ENCODE measurements around the gene FABP2. TPM values are rescaled to one million over a fixed set of nuclear protein-coding genes. Genes with fewer than 3 reads are reported as not detected.

FABP2 gene
- total and polyA plus RNA-seq, 4 donors = 0.79 TPM; not detected in 3

GRCh38 chr4:119328695-119329094 is 6.8 kb upstream of the FABP2 start:
- no peak for DNase-seq (ENCODE audit: low spot score)
- H3K4me3 ChIP-seq (ENCODE audit: low read depth in 1 of 3, low read length in 3 of 3) = no peak overlapping the region
- no peaks in the 10 kb centered on the region for H3K27me3 ChIP-seq (ENCODE audit: control insufficient read depth in 4 of 4, insufficient read depth in 4 of 4, low read length in 3 of 4)
- H3K9me3 ChIP-seq (ENCODE audit: control insufficient read depth in 4 of 4, low read length in 3 of 4) = no peaks in the 10 kb centered on the region
- TF ChIP-seq YY1 (IDR thresholded peaks at IDR 0.05) (no peak), SP1 (IDR thresholded peaks at IDR 0.05) (no peak), TAF1 (conservative IDR thresholded peaks at IDR 0.05) (no peak), NR2F2 (IDR thresholded peaks at IDR 0.05) (no peak), JUND (IDR thresholded peaks at IDR 0.05) (no peak), HNF4G (IDR thresholded peaks at IDR 0.05) (no peak), ATF3 (IDR thresholded peaks at IDR 0.05) (no peak), CTCF (IDR thresholded peaks at IDR 0.05; ENCODE audit: low read depth, low read length, missing input control) (no peak), FOXA1 (IDR thresholded peaks at IDR 0.05) (no peak), ZBTB33 (IDR thresholded peaks at IDR 0.05) (no peak), EGR1 (IDR thresholded peaks at IDR 0.05; ENCODE audit: low read depth in 2 of 2) (no peak), GABPA (IDR thresholded peaks at IDR 0.05 in 1 of 2, conservative IDR thresholded peaks at IDR 0.05 in 1 of 2) (no peak), RXRA (IDR thresholded peaks at IDR 0.05) (no peak), REST (IDR thresholded peaks at IDR 0.05) (no peak)
- no peak overlapping the region for H3K9ac ChIP-seq (ENCODE audit: low read depth in 1 of 2, low read length in 2 of 2)
- H3K4me1 ChIP-seq (ENCODE audit: control insufficient read depth in 4 of 4, insufficient read depth in 4 of 4, low read length in 3 of 4) = no peaks in the 10 kb centered on the region
- WGBS = 82% methylated on average over 2 of the region's 2 CpGs
- H3K36me3 ChIP-seq (ENCODE audit: control insufficient read depth in 4 of 4, insufficient read depth in 3 of 4, low read depth in 1 of 4, low read length in 3 of 4) = no peaks in the 10 kb centered on the region
- no peak overlapping the region for H3K27ac ChIP-seq (ENCODE audit: low read depth in 1 of 2, low read length in 2 of 2)

GRCh38 chr4:119317990-119318389 is 3.9 kb downstream of the FABP2 start:
- H3K27me3 ChIP-seq (ENCODE audit: control insufficient read depth in 4 of 4, insufficient read depth in 4 of 4, low read length in 3 of 4) = no peaks in the 10 kb centered on the region
- no peaks in the 10 kb centered on the region for H3K4me1 ChIP-seq (ENCODE audit: control insufficient read depth in 4 of 4, insufficient read depth in 4 of 4, low read length in 3 of 4)
- H3K9ac ChIP-seq (ENCODE audit: low read depth in 1 of 2, low read length in 2 of 2) = no peak overlapping the region
- no peaks in the 10 kb centered on the region for H3K36me3 ChIP-seq (ENCODE audit: control insufficient read depth in 4 of 4, insufficient read depth in 3 of 4, low read depth in 1 of 4, low read length in 3 of 4)
- 78% methylated on average over 2 of the region's 2 CpGs for WGBS
- no peak overlapping the region for H3K27ac ChIP-seq (ENCODE audit: low read depth in 1 of 2, low read length in 2 of 2)
- no peaks in the 10 kb centered on the region for H3K9me3 ChIP-seq (ENCODE audit: control insufficient read depth in 4 of 4, low read length in 3 of 4)
- no peak for DNase-seq (ENCODE audit: low spot score)
- no peak overlapping the region for H3K4me3 ChIP-seq (ENCODE audit: low read depth in 1 of 3, low read length in 3 of 3)
- TF ChIP-seq HNF4A (conservative IDR thresholded peaks at IDR 0.05) (no peak), EGR1 (IDR thresholded peaks at IDR 0.05; ENCODE audit: low read depth in 2 of 2) (no peak), RAD21 (IDR thresholded peaks at IDR 0.05) (no peak), TAF1 (conservative IDR thresholded peaks at IDR 0.05) (no peak), ATF3 (IDR thresholded peaks at IDR 0.05) (no peak), FOXA1 (IDR thresholded peaks at IDR 0.05) (no peak), FOXA2 (IDR thresholded peaks at IDR 0.05) (no peak), NR2F2 (IDR thresholded peaks at IDR 0.05) (no peak), YY1 (IDR thresholded peaks at IDR 0.05) (no peak), CTCF (IDR thresholded peaks at IDR 0.05; ENCODE audit: low read depth, low read length, missing input control) (no peak), ZBTB33 (IDR thresholded peaks at IDR 0.05) (no peak), JUND (IDR thresholded peaks at IDR 0.05) (no peak)

Measured in liver (tissue), 9 donors.